ENCODE results near the gene OR7C1.

DNA sequence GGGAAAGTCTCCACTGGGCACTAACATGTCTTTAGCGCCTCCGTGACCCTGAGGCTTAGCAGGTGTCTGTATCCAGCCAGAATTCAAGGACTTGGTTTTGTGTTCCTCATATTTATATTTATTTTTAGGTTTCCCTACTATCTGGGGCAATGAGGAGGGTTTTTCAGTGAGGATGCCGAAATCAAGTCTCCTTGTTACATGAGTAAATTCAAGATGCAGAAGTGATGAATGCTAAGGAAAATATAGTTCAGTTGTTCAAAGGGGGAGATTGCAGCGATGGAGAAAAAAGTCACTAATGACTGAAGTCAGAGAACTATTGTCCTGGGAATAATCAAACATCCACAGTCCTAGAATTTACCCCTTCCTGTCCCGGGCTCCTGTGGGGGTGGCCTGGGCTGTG lies 55.8 kb downstream of the OR7C1 start:
- TF ChIP-seq POLR2A (IDR thresholded peaks at IDR 0.05), result no peak
- TF ChIP-seq, protein P1, sequence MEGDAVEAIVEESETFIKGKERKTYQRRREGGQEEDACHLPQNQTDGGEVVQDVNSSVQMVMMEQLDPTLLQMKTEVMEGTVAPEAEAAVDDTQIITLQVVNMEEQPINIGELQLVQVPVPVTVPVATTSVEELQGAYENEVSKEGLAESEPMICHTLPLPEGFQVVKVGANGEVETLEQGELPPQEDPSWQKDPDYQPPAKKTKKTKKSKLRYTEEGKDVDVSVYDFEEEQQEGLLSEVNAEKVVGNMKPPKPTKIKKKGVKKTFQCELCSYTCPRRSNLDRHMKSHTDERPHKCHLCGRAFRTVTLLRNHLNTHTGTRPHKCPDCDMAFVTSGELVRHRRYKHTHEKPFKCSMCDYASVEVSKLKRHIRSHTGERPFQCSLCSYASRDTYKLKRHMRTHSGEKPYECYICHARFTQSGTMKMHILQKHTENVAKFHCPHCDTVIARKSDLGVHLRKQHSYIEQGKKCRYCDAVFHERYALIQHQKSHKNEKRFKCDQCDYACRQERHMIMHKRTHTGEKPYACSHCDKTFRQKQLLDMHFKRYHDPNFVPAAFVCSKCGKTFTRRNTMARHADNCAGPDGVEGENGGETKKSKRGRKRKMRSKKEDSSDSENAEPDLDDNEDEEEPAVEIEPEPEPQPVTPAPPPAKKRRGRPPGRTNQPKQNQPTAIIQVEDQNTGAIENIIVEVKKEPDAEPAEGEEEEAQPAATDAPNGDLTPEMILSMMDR (IDR thresholded peaks at IDR 0.05), result no peak
